ENCODE data around the gene PIP4P1. TPM values are rescaled to one million over a fixed set of nuclear protein-coding genes. Genes with fewer than 3 reads are reported as not detected.
"Not testable (repeated sequence)": the region's sequence is repeated elsewhere in the genome, so short reads cannot be mapped to it uniquely, and the experiment has no call there.

The PIP4P1 gene
- total and polyA plus RNA-seq, 9 of the 15 experiments (the other 6 are each of a cell fraction or from before 2014, with no cell fraction given), result 5.3 to 20.9 (median 10.7) TPM

- in situ Hi-C loops (cut with MboI); H2AFZ ChIP-seq (ENCODE audit: low read depth, low read length); H3K9ac ChIP-seq (ENCODE audit: insufficient read depth in 1 of 2, low read depth in 2 of 2, low read length in 2 of 2); H4K20me1 ChIP-seq (replicated peaks; ENCODE audit: control insufficient read depth, insufficient read depth, low read length); POLR2A ChIA-PET; intact Hi-C loops (cut with micrococcal nuclease); H3K36me3 ChIP-seq (ENCODE audit: control insufficient read depth, insufficient read depth, low read length); ATAC-seq; H3K4me1 ChIP-seq (replicated peaks in 1 of 2; ENCODE audit: control insufficient read depth in 2 of 2, insufficient read depth in 2 of 2, low read length in 2 of 2); H3K27me3 ChIP-seq (ENCODE audit: control insufficient read depth in 2 of 2, insufficient read depth in 2 of 2, low read length in 2 of 2); DNase-seq (ENCODE audit: extremely low read depth in 1 of 4, low spot score in 3 of 4); H3K79me2 ChIP-seq (ENCODE audit: control insufficient read depth, insufficient read depth, low read length); H3K4me2 ChIP-seq (ENCODE audit: insufficient read depth, low read length); H3K9me1 ChIP-seq (ENCODE audit: control insufficient read depth, insufficient read depth, low read length); FAIRE-seq; H3K9me3 ChIP-seq (replicated peaks; ENCODE audit: control insufficient read depth, insufficient read depth, low read depth, low read length); H3K4me3 ChIP-seq; H3K27ac ChIP-seq (ENCODE audit: extremely low read depth, low read depth, low read length); CTCF ChIA-PET (ENCODE audit: low intra/inter-chr PET ratio); BruUV-seq (replicated peaks): not testable (repeated sequence)
- WGBS (ENCODE audit: insufficient coverage, low coverage, missing lambda C conversion rate), result no CpG with 5 or more reads among the region's 30 CpGs
These were observed 45.0 kb upstream of the PIP4P1 start for GRCh38 chr14:20506276-20506675.

GRCh38 chr14:20503898-20504297 is 42.7 kb upstream of the PIP4P1 start:
- Histone ChIP-seq H3K4me2 (ENCODE audit: insufficient read depth, low read length) (no peak overlapping the region), H3K9ac (ENCODE audit: insufficient read depth in 1 of 2, low read depth in 2 of 2, low read length in 2 of 2) (no peak overlapping the region), H3K9me3 (replicated peaks; ENCODE audit: control insufficient read depth, insufficient read depth, low read depth, low read length) (no peaks in the 10 kb centered on the region), H3K27ac (ENCODE audit: extremely low read depth, low read depth, low read length) (no peak overlapping the region), H3K4me1 (replicated peaks in 1 of 2; ENCODE audit: control insufficient read depth in 2 of 2, insufficient read depth in 2 of 2, low read length in 2 of 2) (no peaks in the 10 kb centered on the region; a peak in 2 of 5 replicates), H3K79me2 (ENCODE audit: control insufficient read depth, insufficient read depth, low read length) (no peaks in the 10 kb centered on the region), H3K9me1 (ENCODE audit: control insufficient read depth, insufficient read depth, low read length) (no peaks in the 10 kb centered on the region), H2AFZ (ENCODE audit: low read depth, low read length) (peak overlapping the region; percentile 59), H3K27me3 (ENCODE audit: control insufficient read depth in 2 of 2, insufficient read depth in 2 of 2, low read length in 2 of 2) (no peaks in the 10 kb centered on the region), H4K20me1 (replicated peaks; ENCODE audit: control insufficient read depth, insufficient read depth, low read length) (no peaks in the 10 kb centered on the region), H3K4me3 (no peak overlapping the region), H3K36me3 (ENCODE audit: control insufficient read depth, insufficient read depth, low read length) (no peaks in the 10 kb centered on the region)
- no peak for FAIRE-seq
- in situ Hi-C loops (cut with MboI) (no loop called here), intact Hi-C loops (cut with micrococcal nuclease) (no loop called here)
- ATAC-seq, result no peak
- WGBS (ENCODE audit: insufficient coverage, low coverage, missing lambda C conversion rate), result 36% methylated on average over 5 of the region's 6 CpGs
- no TSS peak for BruUV-seq (replicated peaks)
- ChIA-PET CTCF (ENCODE audit: low intra/inter-chr PET ratio) (no interaction called here), POLR2A (no interaction called here)
- no peak for TF ChIP-seq CEBPG (CRISPR knock-in tag; IDR thresholded peaks at IDR 0.05)
- no peak for TF ChIP-seq CEBPG (tag; conservative IDR thresholded peaks at IDR 0.05 in 1 of 2, IDR thresholded peaks at IDR 0.05 in 1 of 2)
- no peak for TF ChIP-seq ZNF224 (CRISPR knock-in tag; IDR thresholded peaks at IDR 0.05)
- no peak for DNase-seq (ENCODE audit: extremely low read depth in 1 of 4, low spot score in 3 of 4)
